ENCODE data around the gene GRIA4. TPM values are rescaled to one million over a fixed set of nuclear protein-coding genes. Genes with fewer than 3 reads are reported as not detected.
"Not testable (repeated sequence)": the region's sequence is repeated elsewhere in the genome, so short reads cannot be mapped to it uniquely, and the experiment has no call there.

The GRIA4 gene
- total RNA-seq, 1 donor from 2014 or later = not detected

DNA sequence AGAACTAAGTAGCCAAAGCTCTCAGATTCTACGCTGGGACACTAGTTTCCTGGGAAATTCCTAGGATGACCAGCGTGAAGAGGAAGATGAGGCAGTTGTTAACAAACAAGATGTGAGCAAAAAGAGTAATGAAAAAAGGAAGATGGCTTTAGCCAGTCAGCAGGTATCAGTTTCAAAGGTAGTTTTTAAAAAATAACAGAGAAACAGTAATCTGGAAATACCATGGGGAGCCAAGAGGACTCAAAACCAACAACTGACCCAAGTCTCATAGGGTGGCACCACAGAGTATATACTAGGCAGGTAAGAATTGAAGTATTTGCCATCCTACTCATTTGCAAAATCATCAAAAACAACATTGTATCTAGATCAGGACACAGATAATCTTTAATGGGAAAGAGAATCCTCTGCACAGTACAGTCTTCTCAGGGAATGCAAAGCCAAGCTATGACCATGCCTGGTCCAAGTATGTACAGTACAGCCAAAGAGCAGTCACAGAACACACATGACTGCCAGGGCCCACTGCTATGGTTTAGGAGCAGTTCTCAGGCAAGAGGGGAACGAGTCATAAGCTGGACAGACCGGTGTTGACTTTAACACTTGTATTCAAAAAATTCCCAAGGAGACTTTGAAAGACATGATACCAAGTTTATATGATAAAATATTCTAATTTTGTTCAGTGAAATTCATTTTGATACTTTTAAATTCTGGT is 391.6 kb downstream of the GRIA4 start:
- DNase-seq (ENCODE audit: low spot score) = no peak

DNA sequence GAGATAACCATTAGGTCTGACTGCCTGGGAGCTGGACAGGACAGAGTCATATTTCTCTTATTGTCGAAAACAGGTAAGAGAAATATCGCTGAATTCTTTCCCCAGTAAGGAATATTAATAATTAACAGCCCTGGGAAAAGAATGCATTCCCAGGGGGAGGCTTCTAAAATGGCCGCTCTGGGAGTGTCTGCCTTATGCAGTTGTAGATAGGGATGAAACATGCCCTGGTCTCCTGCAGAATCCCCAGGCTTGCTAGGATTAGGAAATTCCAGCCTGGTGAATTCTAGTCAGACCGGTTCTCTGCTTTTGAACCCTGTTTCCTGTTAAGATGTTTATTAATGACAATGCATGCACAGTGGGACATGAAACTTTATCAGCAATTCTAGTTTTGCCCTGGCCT is 393.2 kb downstream of the GRIA4 start:
- DNase-seq (ENCODE audit: low spot score) = not testable (repeated sequence)

- DNase-seq (ENCODE audit: low spot score) = no peak
Observed at GRCh38 chr11:106011481-106011880, 401.6 kb downstream of the GRIA4 start.

GRCh38 chr11:106012744-106013143 is 402.9 kb downstream of the GRIA4 start:
- no peak for DNase-seq (ENCODE audit: low spot score)

DNA sequence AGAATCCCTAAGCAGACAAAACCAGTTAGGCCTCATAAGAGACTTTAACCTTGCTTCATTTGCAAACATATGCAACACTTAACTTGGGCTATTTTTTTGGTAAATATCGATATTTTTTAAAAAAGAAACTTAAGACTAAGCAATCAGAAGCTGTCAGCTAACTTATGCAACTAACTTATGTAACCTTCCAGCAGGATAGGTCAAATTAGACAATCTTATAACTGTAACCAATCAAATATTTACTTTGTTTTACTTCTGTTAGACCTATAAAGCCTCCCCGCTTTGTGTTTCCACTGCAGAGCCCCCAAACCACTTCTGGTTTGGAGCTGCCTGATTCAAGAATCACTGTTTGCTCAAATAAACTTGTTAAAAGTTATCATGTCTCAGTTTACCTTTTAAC is 404.2 kb downstream of the GRIA4 start:
- no peak for DNase-seq (ENCODE audit: low spot score)

DNA sequence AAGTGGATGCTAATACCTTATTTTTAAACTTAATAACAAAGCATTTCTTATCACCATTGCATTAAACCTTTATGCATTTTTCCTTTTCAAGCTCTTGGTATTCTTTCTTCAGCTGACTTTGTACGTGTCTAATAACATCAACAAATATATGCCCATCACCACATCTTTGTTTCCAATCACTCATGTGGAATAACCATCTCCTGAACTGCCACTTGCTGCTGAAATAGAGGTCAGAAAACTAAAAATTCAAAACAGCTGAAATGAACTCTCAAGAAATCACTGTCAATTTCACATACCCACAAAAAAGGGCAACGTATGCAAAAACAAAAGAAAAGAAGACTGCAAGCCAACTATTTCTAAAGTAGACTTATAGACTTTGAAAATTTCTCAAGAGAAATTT is 404.7 kb downstream of the GRIA4 start:
- no peak for DNase-seq (ENCODE audit: low spot score)

GRCh38 chr11:106015066-106015465 is 405.2 kb downstream of the GRIA4 start:
- no peak for DNase-seq (ENCODE audit: low spot score)

DNA sequence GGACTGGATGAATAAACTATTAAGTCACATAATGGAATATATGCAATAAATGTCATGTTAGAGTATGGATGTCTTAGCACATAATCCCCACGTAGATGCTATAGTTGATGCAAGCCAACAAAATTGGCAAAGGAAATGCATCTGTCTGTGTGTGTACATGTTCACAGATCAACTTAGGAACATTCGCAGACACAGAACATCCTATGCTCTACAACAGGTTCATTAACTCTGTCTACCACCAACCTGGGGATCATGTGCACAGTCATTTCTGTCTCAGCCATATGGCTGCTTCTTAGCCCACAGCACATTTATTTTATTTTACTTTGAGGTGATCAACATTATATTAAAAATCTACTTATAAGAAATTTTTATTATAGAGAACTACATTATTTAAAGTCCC is 407.2 kb downstream of the GRIA4 start:
- DNase-seq (ENCODE audit: low spot score) = no peak

- DNase-seq (ENCODE audit: low spot score) = peak; percentile 41
Observed at GRCh38 chr11:106021181-106021966, 411.5 kb downstream of the GRIA4 start.

DNA sequence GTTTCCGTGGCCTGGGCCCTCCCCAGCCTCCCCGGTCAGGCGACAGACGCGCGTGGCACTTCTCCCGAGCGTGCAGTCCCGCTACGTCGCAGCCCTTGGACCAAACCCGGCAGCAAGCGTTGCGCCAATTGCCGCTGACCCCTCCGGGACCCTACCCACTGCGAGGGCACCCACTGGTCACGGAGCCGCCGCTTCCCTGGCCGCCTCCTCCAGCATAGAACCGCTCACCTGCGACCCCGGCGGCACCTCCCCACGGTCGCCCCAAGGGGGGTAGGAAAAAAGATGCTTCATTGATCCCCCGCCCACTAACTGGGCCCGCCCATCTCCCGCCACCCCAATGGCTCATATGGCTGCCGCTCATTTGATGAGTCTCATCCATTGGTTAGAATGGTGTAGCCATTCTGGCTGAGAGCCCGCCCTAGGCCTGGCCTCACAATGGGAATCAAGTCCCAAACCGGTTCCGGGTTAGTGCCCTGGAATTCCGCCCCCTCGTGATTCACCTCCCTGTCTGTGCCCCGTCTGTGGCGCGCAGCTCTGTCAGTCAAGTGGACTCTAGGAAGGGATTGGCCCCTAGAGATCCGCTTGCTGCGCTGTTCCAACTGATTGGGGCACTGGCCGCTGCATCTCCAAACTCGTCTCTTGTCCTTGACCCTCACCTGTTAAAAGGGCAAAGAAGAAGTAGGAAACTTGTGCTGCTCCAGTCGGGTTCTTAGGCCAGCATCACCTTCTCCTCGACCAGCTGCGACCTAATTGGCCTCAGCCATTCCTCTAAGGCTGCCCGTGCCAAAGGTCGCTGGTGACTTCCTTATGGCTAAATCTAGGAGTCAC is 412.3 kb downstream of the GRIA4 start, which contains the start of gene MSANTD4:
Gene MSANTD4, minus strand, starts transcription at position 274 of the 828 bp plus-strand sequence. CDS start 11,323 bp downstream, outside the sequence.
- DNase-seq (ENCODE audit: low spot score) = peak; percentile 99

DNA sequence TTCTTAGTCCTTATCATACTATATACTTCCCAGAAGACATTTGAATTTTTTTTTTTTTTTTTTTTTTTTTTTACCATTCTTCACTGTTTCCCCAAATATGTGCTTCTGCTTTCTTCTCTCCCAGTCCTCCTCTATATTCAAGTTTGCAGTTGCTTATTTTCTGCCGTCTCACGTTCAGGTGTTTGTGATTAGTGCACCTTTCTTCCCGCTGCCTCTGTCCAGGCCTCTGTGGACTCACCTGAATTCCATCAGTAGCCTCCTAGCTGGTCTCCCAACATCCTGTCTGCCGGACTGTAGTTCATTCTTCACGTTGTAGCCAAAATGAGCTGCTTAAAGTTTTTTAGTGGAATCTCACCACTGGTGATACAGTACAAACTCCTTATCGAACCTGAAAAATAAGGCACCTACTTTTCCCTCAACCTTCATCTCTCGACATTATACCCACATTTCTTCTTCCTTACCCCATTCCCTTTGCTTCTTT is 413.0 kb downstream of the GRIA4 start:
- no peak for DNase-seq (ENCODE audit: low spot score)

DNA sequence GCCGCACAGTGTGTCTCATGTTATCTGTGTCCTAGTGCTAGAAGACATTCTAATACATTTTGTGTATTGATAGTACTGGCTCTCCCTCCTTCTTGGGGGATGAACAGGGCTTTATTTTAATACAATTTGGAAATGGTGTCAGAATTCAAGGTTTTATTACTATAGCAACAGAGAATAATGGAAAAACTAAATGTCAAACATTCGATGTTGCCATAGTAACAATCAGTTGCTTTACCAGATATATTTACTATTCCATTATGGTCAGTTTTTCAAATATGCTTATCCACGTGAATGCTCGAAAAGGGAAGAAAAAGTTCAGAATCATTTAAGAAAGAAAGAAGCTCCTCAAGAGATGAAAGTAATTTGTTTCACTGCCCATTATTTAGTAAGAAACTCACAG is 420.7 kb downstream of the GRIA4 start:
- no peak for DNase-seq (ENCODE audit: low spot score)

DNA sequence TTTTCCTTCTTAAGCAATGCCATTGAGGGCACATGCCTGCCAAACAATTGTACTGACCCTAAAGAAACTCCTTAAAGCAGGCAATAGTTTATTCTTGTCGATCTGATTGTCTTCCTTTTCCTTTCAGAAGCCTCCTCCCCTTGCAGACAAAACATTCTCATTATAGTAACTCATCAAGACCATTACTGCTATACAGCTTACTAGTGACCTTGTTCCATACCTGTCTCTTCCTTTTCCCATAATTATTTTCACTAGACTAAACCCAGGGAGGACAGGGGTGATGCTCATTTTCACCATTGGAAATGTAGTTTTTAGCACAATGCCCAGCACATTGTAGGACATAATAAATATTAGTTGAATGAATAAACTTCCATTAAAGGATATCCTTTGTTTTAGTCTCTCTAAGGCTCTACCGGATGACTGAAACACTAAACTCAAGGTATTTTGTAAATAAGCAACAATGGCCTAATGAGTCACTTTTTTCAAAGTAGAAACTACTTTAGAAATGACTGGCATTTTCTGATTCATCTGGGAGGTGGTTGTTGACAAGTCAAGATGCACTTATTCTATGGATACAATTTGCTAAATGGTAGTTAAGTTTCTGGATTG is 421.4 kb downstream of the GRIA4 start:
- no peak for DNase-seq (ENCODE audit: low spot score)
